Measurements from ENCODE around the gene FRS2.

FRS2 gene

DNA sequence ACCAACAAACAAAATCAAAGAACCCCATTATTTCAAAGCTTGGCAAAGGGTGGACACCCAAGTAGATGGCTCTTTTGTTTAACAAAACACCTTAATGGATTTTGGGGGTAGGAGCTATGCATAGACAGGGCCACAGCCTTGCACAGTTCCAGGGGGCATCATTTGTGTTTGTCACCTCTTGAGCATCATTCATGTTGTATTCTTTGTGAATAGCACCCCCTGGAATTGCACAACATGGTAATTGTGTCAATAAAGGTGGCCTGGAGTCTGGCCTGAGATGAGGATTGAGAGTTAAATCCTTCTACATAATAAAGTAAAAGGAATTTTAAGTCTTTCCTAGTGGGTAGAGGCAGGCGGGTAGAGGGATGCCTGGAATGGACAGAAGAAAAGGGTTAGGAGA, 3.3 kb upstream of the FRS2 start:
- no peak for DNase-seq

DNA sequence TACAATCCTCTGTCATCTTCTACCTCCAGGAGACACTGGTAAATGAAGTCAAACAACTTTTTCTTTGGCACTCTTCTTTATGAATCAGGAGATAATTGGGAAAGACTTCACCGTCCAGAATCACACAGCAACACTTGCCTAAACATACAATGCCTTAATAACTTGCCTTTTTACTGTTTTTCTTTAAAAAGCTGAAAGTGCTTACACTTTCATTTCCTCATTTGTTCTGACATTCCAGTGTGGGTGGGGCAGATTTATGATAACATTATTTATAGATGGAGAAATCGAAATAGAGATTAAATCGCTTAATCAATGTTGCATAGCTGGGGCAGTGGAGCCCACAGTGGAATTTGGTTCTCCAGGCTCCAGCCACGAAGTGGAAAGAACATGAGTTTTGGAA, 2.8 kb upstream of the FRS2 start:
- no peak for DNase-seq

DNA sequence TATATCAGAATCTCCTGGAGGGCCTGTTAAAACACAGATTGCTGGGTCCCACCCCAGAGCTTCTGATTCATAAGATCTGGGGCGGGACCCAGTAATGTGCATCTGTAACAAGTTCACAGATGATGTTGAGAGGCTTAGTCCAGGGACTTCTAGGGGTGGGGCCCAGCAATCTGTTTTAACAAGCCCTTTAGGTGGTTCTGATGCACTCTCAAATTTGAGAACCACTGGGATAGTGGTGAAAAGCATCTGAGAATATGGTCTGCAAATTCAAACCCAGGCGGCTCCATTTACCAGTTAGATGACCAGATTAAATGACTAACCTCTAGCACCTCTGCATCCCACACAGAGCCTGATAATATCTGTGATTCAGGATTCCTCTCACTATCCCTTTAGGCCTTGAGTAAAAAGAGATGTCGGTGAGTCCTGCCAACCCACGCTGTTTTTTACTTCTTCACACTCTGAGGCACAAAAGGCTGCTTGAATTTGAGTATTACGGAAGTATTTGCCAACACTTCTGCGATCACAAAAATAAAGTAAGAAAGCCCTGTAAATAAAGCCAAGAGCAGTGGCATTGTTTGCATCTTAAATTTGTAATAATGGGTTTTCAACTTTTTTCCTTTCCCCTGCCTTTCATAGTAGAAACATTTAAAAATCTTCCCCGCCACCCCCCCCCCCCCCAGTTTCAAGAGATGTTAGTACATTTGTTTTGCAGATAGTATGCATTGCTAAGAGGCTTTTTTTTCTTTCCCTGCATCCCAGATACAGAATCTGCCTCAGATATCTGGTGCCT, 1.8 kb upstream of the FRS2 start:
- no peak for DNase-seq

- DNase-seq, result no peak
Measured at GRCh38 chr12:69469854-69470188, 367 bp upstream of the FRS2 start.

GRCh38 chr12:69471076-69471430, 865 bp downstream of the FRS2 start:
- no peak for DNase-seq

DNA sequence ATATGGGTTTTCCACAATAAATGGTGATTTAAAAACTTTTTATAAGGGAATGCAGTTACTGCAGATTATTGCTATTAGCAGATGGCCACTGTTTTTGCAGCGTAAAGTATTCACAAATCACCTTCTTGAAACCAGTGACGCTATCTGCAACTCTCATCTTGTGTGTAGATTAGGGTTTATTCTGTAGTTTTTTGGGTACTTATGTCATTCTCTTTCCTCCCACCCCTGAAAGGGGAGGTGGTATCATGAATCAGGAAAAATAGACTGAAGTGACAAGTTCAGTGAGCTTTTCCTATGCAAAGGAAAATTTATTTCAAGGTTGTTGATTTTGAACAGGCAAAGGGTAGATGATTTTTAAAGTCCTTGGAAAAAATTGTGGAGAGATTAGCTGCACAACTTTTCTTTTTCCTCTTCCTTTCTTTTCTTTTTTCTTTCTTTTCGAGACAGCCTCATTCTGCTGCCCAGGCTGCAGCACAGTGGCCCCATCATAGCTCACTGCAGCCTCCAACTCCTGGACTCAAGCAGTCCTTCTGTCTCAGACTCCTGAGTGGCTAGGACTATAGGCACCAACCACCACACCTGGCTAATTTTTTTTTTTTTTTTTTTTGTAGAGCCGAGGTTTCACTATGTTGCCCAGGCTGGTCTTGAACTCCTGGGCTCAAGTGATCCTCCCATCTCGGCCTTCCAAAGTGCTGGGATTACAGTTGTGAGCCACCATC, 1.6 kb downstream of the FRS2 start:
- DNase-seq, result no peak

DNA sequence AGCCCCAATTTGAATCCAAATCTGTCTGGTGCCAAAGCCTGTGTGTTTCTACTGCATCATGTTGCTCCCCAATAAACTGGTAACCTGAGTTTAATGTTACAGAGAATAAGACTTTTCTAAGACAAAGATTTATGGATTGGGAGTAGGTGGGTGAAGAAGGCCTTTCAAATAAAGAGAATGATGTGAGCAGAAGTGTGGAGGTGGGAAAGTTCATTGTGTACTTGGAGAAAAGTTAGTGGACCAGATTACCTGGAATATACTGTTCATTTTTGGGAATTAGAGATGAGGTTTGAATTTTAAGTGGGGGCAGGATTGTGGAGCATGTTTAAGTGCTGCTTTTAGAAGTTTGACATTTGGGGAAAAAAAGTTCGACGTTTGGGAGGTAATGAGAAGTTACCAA, 3.1 kb downstream of the FRS2 start:
- no peak for DNase-seq

DNA sequence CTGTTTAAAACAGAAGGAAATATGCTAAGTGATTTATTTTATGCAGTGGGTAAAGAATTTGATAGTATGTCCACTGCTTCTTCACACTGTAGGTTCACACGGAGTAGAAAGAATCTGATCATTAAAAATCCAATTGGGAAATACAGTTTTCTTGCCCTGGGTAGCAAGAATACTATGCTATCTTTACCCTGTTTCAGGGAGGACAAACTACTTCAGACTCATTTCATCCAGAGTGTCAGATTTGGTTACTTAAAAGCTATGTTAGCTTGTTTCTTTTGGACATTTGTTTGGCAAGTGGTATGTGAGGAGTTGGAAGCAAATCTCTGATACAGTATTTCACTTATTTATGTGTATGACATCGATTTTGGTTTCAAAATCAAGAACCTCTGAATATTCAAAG, 4.3 kb downstream of the FRS2 start:
- no peak for DNase-seq

GRCh38 chr12:69475237-69475975, 5.2 kb downstream of the FRS2 start:
- peak; percentile 17 for DNase-seq

DNA sequence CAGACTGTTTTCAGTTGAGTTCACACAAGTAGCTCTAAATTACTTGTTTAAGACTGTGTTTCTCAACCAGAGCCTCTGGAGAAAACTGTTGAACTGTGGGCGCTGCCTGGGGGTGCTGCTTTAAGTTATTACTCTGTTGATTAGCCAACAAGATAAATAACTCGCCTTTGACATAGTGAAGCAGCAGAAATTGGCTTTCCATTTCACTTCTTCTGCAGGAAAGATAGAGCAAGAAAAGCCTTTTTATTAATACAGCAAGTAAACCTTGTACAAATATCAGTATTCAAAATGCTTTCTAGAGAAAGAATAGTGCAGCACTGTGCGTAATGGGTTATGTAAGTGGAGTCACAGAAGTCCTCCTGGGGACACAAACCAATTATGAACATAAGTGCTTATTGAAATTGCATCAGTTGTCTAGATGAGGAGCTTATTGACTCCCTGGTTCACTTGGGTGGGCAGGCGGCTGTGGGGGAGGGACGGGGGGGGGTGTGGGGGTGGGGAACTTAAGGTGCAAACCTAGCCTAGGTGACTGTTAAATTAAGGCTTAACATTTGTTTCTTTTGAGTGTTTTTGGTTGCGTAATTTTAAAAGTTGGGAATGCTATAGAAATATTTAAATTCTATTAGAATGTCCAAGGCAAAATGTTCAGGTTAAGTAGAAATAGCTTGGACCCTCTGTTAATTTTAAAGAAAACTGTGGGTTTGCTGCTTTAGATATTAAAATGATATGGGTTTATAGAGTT, 6.3 kb downstream of the FRS2 start:
- DNase-seq, result no peak

- no peak for DNase-seq
Measured at GRCh38 chr12:69479675-69480074, 9.5 kb downstream of the FRS2 start.

GRCh38 chr12:69480698-69481097, 10.5 kb downstream of the FRS2 start:
- DNase-seq, result no peak

DNA sequence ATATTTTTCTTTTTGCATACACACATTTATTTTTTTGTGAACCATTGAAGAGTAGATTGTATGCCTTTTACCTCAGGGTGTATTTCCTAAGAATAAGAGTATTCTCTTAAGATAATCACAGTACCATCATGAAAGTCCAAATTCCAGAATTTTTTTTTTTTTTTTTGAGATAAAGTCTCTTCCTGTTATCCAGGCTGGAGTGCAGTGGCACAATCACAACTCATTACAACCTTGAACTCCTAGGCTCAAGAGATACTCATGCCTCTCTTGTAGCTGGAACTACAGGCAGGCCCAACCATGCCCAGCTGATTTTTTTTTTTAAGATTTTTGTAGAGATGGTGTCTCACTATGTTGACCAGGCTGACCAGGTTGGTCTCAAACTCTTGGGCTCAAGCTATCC, 10.9 kb downstream of the FRS2 start:
- DNase-seq, result no peak

DNA sequence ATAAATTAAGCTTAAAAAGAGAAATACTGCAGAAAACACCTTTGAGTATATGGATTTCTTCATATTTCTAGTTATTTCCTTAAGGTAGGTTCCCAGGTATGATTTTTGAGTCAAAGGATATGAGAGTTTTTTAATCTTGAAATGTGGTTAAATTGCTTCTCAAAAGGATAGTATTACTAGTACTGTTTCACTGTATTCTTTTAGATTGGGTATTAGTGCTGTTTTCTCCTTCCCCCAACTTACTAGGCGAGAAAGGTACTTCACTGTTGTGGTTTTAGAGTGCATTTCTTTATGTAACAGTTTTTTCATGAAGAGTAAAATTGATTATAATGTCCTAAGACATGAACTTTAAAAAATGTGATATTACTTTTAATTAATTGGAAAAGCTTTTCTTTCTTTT, 13.5 kb downstream of the FRS2 start:
- DNase-seq, result no peak

DNA sequence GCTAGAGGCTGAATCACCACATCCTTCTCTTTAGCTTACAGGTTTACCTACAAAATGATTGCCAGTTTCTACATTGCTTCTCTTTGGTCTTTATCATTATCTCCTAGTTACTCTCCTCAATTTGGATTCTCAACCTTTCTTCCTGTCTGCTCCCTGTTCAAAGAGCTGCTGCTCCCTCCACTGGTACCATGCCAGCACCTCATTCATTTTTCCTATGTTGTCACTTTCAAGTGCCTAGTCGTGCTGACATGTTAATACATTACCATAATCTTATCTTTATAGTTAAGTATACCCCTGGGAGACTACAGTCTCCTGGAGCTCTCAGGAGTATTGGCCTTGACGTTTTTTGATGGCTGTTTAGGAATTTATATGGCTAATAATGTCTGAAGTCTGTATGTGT, 14.2 kb downstream of the FRS2 start:
- no peak for DNase-seq

DNA sequence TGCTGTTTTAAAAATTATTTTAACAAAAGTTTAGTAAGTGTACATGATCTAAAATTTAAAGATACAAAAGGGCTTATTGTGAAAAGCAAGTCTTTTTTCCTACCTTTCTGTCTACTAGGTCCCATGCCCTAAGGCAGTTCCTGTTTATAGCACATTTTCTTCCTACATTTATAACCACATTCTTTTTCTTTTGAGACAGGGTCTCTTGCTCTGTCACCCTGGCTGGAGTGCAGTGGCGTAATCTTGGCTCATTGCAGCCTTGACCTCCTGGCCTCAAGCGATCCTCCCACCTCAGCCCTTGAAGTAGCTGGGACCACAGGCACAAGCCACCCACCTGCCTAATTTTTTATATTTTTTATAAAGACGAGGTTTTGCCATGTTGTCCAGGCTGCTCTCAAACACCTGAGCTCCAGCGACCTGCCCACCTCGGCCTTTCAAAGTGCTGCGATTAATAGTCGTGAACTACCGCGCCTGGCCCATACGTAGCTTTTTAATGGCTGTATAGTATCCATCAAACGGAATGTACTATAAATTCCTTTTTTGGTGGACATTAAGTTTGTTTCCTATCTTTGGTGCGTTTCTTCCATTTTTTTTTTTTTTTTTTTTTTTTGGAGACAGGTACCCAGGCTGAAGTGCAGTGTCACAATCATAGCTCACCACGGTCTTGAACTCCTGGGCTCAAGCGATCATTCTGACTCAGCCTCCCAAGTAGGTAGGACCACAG, 20.9 kb downstream of the FRS2 start:
- DNase-seq, result no peak

- DNase-seq, result no peak
Measured at GRCh38 chr12:69492739-69493138, 22.6 kb downstream of the FRS2 start.

- DNase-seq, result no peak
Measured at GRCh38 chr12:69495071-69495470, 24.9 kb downstream of the FRS2 start.

- DNase-seq, result no peak
Measured at GRCh38 chr12:69497308-69498026, 27.3 kb downstream of the FRS2 start.

- peak; percentile 43 for DNase-seq
Measured at GRCh38 chr12:69500631-69501030, 30.4 kb downstream of the FRS2 start.

DNA sequence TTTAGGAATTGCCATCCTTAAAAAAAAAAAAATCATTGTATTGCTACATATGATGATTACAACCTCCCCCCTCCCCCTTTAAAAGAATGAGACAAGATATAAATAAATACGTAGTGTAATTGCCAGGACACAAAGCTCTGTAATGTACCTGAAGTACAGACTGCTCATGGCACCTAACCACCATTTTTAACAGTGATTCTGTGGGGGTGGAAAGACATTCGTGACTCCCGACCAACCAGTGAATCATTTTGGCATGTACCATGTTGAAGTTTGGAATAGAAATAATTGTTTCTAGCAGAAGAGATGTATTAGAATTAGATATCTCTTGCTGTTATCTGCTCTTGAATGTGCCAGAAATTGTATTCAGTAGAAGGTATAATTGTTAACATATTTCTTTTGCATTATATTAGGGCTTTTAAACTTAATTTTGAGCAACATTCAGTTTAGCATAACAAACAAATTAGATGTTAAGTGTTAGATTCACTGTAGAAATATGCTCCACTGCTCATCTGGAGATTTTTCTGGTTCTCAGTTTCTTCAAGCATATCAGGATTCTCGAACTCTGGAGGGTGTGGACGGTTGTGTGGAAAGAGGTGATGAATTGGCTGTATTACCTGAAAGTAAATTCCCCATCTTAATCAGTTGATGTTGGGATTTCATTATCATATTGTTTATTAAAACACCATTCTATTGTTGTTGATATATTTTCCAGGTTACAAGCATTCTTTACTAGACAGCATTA, 31.1 kb downstream of the FRS2 start:
- peak; percentile 41 for DNase-seq

Data from HCEC 1CT (cell line).